Activated naive CD8-positive, alpha-beta T cell treated with anti-CD3 and anti-CD28 coated beads, Interleukin-2, amount 10 ng/mL, durations not matched to agents 7 days and 5 days (primary cell): ENCODE measurements around the gene KNG1. TPM values are rescaled to one million over a fixed set of nuclear protein-coding genes. Genes with fewer than 3 reads are reported as not detected.
A peak's percentile ranks its signal among the peaks of the same experiment; 100 is the strongest.

Experiments used
- ATAC-seq: fragments of 150-1000 bp; cut with Tn5 transposase; one replicate; pipeline ENCODE4 v1.10.0; 2021; ENCODE audit warnings: low read depth, moderate library complexity
- POLR2A ChIA-PET: fragments of 350-600 bp; sonication (Branson Sonifier 250); formaldehyde crosslinking; loops from one replicate; lab custom pipeline; 2021; ENCODE audit warnings: antibody characterized with exemption; lab: Charles Lee
- DNase-seq: peaks from one replicate; pipeline ENCODE4 v3.0.0; 2021
- H3K27ac Mint-ChIP-seq: one replicate; pipeline ENCODE4 v1.8.0; 2022; ENCODE audit warnings: mild to moderate bottlenecking, mixed read lengths
- H3K27me3 Mint-ChIP-seq: one replicate; pipeline ENCODE4 v1.8.0; 2022; ENCODE audit warnings: mild to moderate bottlenecking, moderate library complexity, mixed read lengths
- H3K36me3 Mint-ChIP-seq: one replicate; pipeline ENCODE4 v1.8.0; 2021; ENCODE audit warnings: mild to moderate bottlenecking, mixed read lengths
- H3K4me1 Mint-ChIP-seq: one replicate; pipeline ENCODE4 v1.8.0; 2021; ENCODE audit warnings: mixed read lengths
- H3K4me3 Mint-ChIP-seq: one replicate; pipeline ENCODE4 v1.8.0; 2022; ENCODE audit warnings: mild to moderate bottlenecking, moderate library complexity, mixed read lengths
- H3K9me3 Mint-ChIP-seq: one replicate; pipeline ENCODE4 v1.8.0; 2021; ENCODE audit warnings: mixed read lengths
- total RNA-seq, 2 experiments: library from RNA; stranded (reverse); gene quantifications; one replicate each; pipeline ENCODE4 v1.2.3, GENCODE V29; 2021

The KNG1 gene
- total RNA-seq, 2 experiments from 2014 or later = not detected

DNA sequence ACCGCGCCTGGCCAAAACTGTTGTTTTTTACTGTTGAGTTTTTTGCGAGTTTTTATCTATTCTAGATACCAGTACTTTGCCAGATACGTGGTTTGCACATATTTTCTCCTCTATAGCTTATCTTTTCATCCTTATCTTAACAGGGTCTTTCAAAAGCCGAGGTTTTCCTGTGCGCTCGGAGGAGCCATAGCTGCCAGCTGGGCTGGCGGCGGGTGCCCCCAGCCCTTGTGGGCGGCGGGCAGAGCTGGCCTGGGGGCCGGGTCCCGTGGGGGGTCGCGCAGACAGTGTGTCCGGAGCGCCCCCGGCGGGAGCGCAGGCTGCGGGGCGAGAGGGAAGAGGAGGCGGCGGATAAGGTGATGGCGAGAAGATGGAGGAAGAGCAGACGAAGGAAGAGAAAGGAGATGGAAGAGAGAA, 55.1 kb downstream of the KNG1 start:
- H3K36me3 Mint-ChIP-seq = peaks cover 2% of the 10 kb centered on the region
- peaks cover 17% of the 10 kb centered on the region for H3K4me1 Mint-ChIP-seq
- H3K27ac Mint-ChIP-seq = peak overlapping the region; percentile 97
- no peaks in the 10 kb centered on the region for H3K27me3 Mint-ChIP-seq
- ATAC-seq = peak; percentile 35
- no peaks in the 10 kb centered on the region for H3K9me3 Mint-ChIP-seq
- DNase-seq = peak; percentile 57
- POLR2A ChIA-PET = interaction anchor here (0.9 to 6.8 kb wide), 7 partner anchors 11 to 834 kb away, joined by 3 to 117 read pairs (median 5); partner anchors contain the start of genes EIF4A2 and TRA2B
- peak overlapping the region; percentile 96 for H3K4me3 Mint-ChIP-seq

DNA sequence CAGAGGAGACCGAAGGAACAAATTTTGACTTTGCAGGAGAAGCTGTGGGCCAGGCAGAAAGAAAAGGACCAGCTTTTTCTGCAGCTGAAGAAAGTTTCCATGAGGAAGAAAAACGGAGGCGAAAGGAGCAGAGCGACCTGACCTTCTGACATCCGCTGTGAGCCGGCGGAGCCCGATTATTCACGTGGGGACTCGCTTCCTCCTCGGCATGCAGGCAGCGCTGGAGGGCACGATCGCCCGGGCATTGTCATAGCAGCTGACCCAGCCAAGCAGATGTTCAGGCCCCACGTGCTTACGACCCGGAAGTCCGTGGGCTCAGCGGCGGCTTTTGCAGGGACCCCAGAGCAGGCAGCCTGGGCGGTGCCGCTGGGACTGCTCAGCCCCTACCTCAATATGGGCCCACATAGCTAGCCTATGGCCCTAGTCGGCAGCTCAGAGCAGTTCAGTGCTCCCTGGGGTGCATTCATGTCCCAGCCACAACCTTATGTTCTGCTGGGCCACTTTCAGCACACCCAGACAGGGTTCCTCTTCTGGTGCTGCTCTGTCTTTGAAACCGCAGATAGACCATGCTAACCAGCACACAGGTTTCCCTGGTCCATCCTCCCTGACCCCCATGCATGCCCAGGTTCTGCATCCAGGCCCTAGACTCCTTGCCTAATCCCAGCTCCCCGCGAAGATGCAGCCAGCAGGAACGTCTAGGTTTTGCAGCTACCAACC, 55.7 kb downstream of the KNG1 start:
- peaks cover 2% of the 10 kb centered on the region for H3K36me3 Mint-ChIP-seq
- POLR2A ChIA-PET = interaction anchor here (0.9 to 6.8 kb wide), 7 partner anchors 11 to 835 kb away, joined by 3 to 117 read pairs (median 5); partner anchors contain the start of genes EIF4A2 and TRA2B
- peak overlapping the region; percentile 96 for H3K4me3 Mint-ChIP-seq
- H3K4me1 Mint-ChIP-seq = peaks cover 17% of the 10 kb centered on the region
- peak overlapping the region; percentile 97 for H3K27ac Mint-ChIP-seq
- no peaks in the 10 kb centered on the region for H3K27me3 Mint-ChIP-seq
- DNase-seq (peak; percentile 74), ATAC-seq (peak; percentile 96)
- no peaks in the 10 kb centered on the region for H3K9me3 Mint-ChIP-seq

DNA sequence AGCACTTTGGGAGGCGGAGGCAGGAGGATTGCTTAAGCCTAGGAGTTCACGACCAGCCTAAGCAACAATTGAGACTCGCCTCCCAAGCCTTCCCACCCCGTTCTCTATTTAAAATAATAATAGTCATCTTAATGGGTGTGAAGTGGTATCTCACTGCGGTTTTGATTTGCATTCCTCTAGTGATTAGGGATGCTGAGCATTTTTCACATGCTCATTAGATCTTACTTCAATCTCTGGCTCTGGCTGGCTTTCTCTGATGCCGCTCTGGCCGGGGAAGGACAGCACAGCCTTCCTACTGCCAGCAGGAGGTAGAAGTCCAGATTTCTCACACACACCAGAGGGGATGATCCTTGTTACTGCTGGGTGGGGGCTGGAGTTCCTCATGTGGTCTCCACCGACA, 58.8 kb downstream of the KNG1 start:
- POLR2A ChIA-PET = no interaction called here
- Mint-ChIP-seq H3K27me3 (no peaks in the 10 kb centered on the region), H3K9me3 (no peaks in the 10 kb centered on the region), H3K27ac (no peak overlapping the region), H3K36me3 (peaks cover 2% of the 10 kb centered on the region), H3K4me3 (no peak overlapping the region), H3K4me1 (peaks cover 17% of the 10 kb centered on the region)
- no peak for DNase-seq
- no peak for ATAC-seq

DNA sequence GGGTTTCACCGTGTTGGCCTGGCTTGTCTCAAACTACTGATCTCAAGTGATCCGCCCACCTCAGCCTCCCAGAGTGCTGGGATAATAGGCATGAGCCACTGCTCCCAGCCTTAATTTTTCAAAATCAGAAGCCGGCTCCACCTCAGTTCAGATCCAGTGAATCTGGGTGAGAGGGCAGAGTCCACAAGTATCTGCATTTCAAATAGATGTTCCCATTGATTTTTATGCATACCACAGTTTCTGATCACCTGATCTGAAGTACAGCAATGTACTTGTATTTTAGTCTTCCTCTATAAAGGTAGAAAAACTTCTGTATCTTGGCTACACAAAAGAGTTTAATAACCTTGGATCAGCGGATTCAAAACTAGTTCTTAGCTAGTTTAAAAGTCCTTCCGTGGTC, 62.0 kb downstream of the KNG1 start:
- Mint-ChIP-seq H3K27me3 (no peaks in the 10 kb centered on the region), H3K36me3 (peaks cover 7% of the 10 kb centered on the region), H3K4me1 (peaks cover 8% of the 10 kb centered on the region), H3K9me3 (no peaks in the 10 kb centered on the region), H3K4me3 (no peak overlapping the region), H3K27ac (no peak overlapping the region)
- ATAC-seq (no peak), DNase-seq (no peak)
- POLR2A ChIA-PET = no interaction called here

DNA sequence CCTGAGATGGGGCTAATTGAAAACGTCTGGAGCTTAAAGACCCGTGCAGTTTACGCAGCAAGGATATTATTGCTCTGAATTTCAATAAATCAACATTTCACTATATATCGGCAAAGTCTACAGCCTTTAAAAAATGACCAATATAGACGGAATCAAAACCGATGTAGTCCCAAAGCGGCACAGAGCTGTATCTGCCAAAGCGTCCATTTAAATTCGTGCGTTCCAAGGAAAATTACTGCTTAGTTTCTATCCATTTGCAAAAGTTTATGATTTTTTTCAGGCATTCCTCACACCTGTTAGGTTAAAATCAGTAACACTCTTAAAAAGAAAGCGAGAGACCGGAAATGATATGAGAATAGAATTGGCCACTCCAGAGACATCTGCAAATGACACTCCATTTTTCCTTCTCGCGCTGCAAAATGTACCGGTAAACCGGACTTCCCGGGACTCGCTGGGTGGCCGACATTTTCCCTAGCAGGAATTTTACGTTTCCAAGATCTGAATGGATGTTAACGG, 65.4 kb downstream of the KNG1 start:
- Mint-ChIP-seq H3K27me3 (no peaks in the 10 kb centered on the region), H3K27ac (peak overlapping the region; percentile 99), H3K36me3 (peaks cover 35% of the 10 kb centered on the region), H3K4me3 (peak overlapping the region; percentile 100), H3K4me1 (peaks cover 33% of the 10 kb centered on the region), H3K9me3 (no peaks in the 10 kb centered on the region)
- ATAC-seq (peak; percentile 17), DNase-seq (no peak)
- POLR2A ChIA-PET = interaction anchor here (0.7 to 4.6 kb wide), 29 partner anchors 10 to 1190 kb away, joined by 3 to 117 read pairs (median 9); partner anchors contain the start of genes AHSG, DNAJB11, RFC4 and RPL39L

DNA sequence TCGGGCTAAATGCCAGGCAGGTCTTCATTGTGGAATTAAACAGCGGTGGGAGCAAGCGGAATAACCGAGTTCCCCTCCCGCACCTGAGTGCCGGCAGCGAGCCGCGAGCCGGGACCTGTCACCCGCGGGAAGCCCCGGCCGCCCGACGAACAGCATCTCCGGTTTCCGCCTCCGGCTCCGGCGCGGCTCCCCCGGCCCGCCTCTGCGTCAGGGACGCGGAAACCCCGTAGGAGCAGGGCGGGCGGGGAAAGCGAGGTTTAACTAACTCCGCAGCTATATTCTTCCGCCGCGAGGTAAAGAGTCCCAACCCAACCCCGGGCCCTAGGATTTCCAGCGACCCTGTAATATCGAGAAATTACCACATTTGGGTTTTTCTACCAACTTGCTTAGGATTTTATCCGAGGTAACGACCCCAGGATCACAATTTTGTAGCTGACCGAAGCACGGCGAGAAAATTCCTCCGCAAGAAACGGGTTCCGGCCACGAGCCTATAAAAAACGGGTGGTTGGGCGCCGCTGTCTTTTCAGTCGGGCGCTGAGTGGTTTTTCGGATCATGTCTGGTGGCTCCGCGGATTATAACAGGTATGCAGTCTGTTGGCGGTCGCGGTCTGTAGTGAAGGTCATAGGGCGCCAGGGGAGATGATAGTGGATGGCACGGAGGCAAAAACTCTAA, 66.0 kb downstream of the KNG1 start, which contains the start of gene EIF4A2:
TSS of gene EIF4A2 (plus strand) at position 520 of the 673 bp plus-strand sequence. CDS start at position 554, 34 bp downstream.
- POLR2A ChIA-PET = interaction anchor here (0.6 to 4.6 kb wide), 39 partner anchors 9 to 1189 kb away, joined by 3 to 117 read pairs (median 5); partner anchors contain the start of genes AHSG, DNAJB11, RFC4 and RPL39L
- H3K36me3 Mint-ChIP-seq = peaks cover 41% of the 10 kb centered on the region
- peaks cover 39% of the 10 kb centered on the region for H3K4me1 Mint-ChIP-seq
- DNase-seq (peak; percentile 92), ATAC-seq (peak; percentile 66)
- H3K9me3 Mint-ChIP-seq = no peaks in the 10 kb centered on the region
- peak within 1 kb of the TSS; percentile 100 for H3K4me3 Mint-ChIP-seq
- peak within 1 kb of the TSS; percentile 99 for H3K27ac Mint-ChIP-seq
- no peaks in the 10 kb centered on the region for H3K27me3 Mint-ChIP-seq

DNA sequence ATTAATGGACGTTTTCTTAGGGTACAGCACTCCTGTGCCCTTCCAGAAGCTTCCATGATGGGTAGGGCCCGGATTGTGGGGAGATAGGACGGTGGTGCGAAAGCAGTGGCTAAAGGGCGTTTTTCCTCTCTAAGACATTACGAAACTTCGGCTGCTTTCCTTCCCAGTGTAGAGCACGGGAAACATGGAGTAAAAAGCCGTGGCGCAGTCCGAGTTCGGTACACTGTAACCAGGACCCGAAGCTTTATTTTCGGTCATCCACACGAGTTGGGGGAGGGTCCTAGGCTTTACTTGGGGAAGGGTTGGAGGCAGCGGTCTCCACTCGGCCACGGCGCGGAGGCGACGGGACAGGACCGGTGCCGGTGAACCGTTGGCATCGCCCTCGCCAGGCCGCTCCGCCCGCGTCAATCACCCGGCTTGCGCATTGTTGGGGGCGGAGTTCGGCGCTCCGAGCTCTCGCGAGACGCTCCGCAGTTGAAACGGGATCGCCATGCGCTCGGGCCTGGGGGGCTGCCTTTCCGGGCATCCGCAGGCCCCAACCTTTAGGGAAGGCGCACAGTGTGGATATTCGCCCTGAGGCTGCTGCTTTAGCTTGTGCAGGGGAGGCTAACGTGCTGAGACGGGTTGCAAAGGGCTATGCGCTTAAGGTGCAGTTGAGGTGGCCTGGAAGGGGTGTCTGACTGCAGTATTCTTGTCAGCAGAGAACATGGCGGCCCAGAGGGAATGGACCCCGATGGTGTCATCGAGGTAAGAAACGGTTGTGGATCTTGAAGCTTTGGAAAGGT, 66.8 kb downstream of the KNG1 start:
- Mint-ChIP-seq H3K27me3 (no peaks in the 10 kb centered on the region), H3K27ac (peak overlapping the region; percentile 99), H3K4me3 (peak overlapping the region; percentile 100), H3K9me3 (no peaks in the 10 kb centered on the region), H3K36me3 (peaks cover 49% of the 10 kb centered on the region), H3K4me1 (peaks cover 46% of the 10 kb centered on the region)
- peak; percentile 74 for ATAC-seq
- POLR2A ChIA-PET = interaction anchor here (0.6 to 4.6 kb wide), 39 partner anchors 8 to 1142 kb away, joined by 3 to 117 read pairs (median 5); partner anchors contain the start of genes AHSG, DNAJB11, RFC4 and RPL39L
- peak; percentile 90 for DNase-seq

DNA sequence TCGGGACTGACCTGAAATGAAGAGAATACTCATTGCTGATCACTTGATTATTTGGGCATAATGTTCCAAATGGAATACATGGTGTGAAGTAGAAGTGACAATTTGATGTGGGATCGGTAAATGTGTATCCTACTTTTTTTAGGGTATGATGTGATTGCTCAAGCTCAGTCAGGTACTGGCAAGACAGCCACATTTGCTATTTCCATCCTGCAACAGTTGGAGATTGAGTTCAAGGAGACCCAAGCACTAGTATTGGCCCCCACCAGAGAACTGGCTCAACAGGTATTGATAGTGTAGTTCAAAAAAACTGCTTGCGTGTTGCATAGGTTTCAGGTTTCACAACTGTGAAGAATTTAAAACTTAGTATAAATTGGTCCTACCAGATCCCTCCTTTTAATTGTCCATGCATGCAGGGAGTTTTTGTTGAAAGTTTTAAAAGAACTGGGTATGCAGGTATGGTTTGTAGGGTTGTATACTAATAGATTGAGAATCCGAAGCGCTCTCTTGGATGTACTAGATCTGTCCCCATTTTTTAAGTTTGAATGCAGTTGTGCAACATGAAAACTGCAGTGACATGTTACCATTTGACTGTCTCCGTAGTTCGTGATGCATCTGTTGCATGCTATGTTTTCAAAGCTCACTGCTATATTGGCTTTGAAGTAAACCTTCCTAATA, 67.8 kb downstream of the KNG1 start:
- peaks cover 49% of the 10 kb centered on the region for H3K4me1 Mint-ChIP-seq
- H3K9me3 Mint-ChIP-seq = no peaks in the 10 kb centered on the region
- DNase-seq = no peak
- peak overlapping the region; percentile 99 for H3K27ac Mint-ChIP-seq
- H3K36me3 Mint-ChIP-seq = peaks cover 52% of the 10 kb centered on the region
- ATAC-seq = no peak
- POLR2A ChIA-PET = interaction anchor here (0.6 to 4.6 kb wide), 15 partner anchors 12 to 848 kb away, joined by 3 to 117 read pairs (median 14); partner anchors contain the start of genes AHSG, DNAJB11, RFC4 and RTP4
- no peaks in the 10 kb centered on the region for H3K27me3 Mint-ChIP-seq
- peak overlapping the region; percentile 100 for H3K4me3 Mint-ChIP-seq

DNA sequence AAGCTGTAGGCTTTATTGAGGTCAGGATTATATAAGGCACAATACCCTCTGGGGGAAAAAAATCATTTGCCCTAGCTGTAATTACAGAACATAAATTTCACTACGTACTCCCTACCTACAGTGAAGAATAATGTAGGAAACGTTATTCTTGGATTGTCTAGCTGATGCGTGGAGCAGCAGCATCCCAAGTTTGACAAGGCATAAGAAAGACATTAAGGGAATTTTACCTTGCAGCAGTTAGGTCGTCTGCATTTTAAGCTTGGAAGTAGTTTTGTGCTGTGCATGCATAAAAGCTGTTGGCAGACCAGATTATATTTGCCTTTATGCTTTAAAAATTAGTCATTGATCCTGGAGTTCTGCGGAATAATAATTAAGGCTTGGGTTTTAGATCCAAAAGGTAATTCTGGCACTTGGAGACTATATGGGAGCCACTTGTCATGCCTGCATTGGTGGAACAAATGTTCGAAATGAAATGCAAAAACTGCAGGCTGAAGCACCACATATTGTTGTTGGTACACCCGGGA, 68.4 kb downstream of the KNG1 start:
- no peak for ATAC-seq
- peaks cover 51% of the 10 kb centered on the region for H3K4me1 Mint-ChIP-seq
- POLR2A ChIA-PET = interaction anchor here (0.9 to 4.6 kb wide), 6 partner anchors 13 to 849 kb away, joined by 6 to 91 read pairs (median 32); partner anchors contain the start of genes DNAJB11, RFC4 and TRA2B
- peaks cover 52% of the 10 kb centered on the region for H3K36me3 Mint-ChIP-seq
- DNase-seq = no peak
- no peaks in the 10 kb centered on the region for H3K9me3 Mint-ChIP-seq
- peak overlapping the region; percentile 99 for H3K27ac Mint-ChIP-seq
- H3K4me3 Mint-ChIP-seq = peak overlapping the region; percentile 100
- no peaks in the 10 kb centered on the region for H3K27me3 Mint-ChIP-seq

DNA sequence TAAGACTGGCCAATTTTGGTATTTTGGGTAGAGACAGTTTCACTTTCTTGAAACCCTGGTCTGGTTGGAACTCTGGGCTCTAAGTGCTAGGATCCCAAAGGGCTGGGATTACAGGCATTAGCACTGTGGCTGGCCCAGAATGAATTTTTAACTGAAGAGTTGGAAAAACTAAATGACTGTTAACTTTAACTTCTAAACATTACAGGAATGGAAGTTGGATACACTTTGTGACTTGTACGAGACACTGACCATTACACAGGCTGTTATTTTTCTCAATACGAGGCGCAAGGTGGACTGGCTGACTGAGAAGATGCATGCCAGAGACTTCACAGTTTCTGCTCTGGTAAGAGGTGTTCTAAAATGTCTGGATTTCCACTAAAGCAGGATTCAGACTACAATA, 69.8 kb downstream of the KNG1 start:
- peaks cover 56% of the 10 kb centered on the region for H3K36me3 Mint-ChIP-seq
- POLR2A ChIA-PET = interaction anchor here (1.0 to 2.4 kb wide), 2 partner anchors 11 to 14 kb away, joined by 3 to 7 read pairs; no protein-coding TSS in a partner anchor
- H3K27me3 Mint-ChIP-seq = no peaks in the 10 kb centered on the region
- H3K4me1 Mint-ChIP-seq = peaks cover 52% of the 10 kb centered on the region
- no peak for DNase-seq
- H3K4me3 Mint-ChIP-seq = peak overlapping the region; percentile 100
- no peaks in the 10 kb centered on the region for H3K9me3 Mint-ChIP-seq
- peak overlapping the region; percentile 64 for H3K27ac Mint-ChIP-seq
- ATAC-seq = no peak

DNA sequence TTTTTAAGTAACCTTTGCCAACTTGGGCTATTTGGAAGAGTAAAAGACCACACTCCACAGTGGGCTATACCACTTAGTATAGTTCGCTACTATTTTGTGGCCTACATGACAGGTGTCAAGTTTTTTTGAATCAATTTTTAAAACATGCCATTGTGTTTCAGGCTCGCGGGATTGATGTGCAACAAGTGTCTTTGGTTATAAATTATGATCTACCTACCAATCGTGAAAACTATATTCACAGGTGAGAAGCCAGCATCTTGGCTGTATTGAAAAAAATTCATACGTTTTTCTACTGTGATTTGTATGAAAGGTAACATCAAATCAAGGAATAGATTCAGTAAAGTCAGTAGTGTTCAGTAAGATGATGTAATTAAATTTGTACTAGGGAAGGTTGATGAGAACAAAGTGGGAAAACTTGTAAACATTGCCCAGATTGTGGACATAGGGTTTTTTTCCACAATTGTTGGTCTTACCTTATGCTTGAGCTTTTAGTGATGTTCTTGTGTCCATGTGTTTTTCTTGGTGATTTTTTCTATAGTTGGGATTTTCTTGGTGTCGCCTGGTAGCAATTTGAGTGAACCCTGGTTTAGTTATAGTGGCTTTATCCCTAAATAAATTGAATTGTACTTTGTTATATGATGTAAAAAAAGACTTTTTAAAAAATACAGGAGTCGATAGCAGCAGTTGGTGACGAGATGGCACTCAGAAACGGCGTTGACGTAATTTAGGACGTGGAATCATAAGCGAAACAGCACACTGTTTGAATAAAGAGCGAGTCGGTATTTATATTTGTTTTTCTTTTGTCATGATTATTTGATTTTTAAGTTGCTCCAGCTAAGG, 70.7 kb downstream of the KNG1 start:
- peak overlapping the region; percentile 100 for H3K4me3 Mint-ChIP-seq
- no peaks in the 10 kb centered on the region for H3K9me3 Mint-ChIP-seq
- peak overlapping the region; percentile 63 for H3K27ac Mint-ChIP-seq
- POLR2A ChIA-PET = interaction anchor here (1.0 to 2.4 kb wide), 3 partner anchors 10 to 13 kb away, joined by 3 to 7 read pairs (median 7); no protein-coding TSS in a partner anchor
- no peaks in the 10 kb centered on the region for H3K27me3 Mint-ChIP-seq
- H3K36me3 Mint-ChIP-seq = peaks cover 57% of the 10 kb centered on the region
- no peak for ATAC-seq
- H3K4me1 Mint-ChIP-seq = peaks cover 46% of the 10 kb centered on the region
- DNase-seq = no peak
